ENCODE results near the gene HOMER2.

DNA sequence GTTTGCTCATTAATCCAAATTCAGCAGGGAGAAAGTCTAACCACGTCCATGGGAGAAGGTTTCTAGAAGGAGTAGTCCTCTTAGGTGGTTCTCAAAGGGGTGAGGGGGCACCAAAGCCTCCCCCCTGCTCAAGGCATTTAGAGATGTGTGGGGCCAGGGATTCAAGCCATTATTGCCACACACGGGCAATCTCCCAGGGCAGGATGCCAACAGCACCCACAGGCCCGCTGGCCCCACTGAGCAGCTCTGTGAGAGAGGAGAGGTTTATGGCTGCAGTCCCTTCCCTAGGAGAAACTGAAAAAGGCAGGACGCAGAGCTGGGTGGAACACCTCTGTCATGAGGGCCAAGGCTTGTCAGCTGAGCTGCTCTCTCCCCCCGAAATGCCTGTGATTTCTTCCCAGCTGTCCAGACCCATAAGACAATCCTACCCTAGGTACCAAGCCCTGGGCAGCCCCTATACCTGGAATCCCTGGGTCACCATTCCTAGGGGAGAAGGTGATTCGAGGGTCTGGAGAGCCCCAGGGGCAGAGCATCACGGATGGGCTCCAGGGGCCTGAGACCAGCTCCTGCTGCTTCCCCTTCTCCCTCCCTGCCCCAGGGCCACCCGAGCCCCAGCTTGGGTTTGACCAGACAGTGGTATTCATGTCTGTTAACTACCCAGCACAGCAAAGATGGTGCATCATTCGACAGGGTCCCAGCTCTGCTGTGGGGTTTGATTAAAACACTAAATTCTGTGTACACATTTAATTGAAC, 104.1 kb downstream of the HOMER2 start:
- no peak for TF ChIP-seq GATA2 (IDR thresholded peaks at IDR 0.05; ENCODE audit: low read depth, low read length)
- no peak for TF ChIP-seq GATA3 (IDR thresholded peaks at IDR 0.05; ENCODE audit: low read depth, low read length)
